GM18498 (cell line): ENCODE data around the gene PHLDB2.
A peak's percentile ranks its signal among the peaks of the same experiment; 100 is the strongest.

Experiments used
- ATAC-seq: cut with Tn5 transposase; IDR thresholded peaks from one replicate; pipeline ENCODE4 v1.9.1; 2021; ENCODE audit warnings: mild to moderate bottlenecking, moderate library complexity; ENCODE audit not compliant: unreplicated experiment

Gene PHLDB2

DNA sequence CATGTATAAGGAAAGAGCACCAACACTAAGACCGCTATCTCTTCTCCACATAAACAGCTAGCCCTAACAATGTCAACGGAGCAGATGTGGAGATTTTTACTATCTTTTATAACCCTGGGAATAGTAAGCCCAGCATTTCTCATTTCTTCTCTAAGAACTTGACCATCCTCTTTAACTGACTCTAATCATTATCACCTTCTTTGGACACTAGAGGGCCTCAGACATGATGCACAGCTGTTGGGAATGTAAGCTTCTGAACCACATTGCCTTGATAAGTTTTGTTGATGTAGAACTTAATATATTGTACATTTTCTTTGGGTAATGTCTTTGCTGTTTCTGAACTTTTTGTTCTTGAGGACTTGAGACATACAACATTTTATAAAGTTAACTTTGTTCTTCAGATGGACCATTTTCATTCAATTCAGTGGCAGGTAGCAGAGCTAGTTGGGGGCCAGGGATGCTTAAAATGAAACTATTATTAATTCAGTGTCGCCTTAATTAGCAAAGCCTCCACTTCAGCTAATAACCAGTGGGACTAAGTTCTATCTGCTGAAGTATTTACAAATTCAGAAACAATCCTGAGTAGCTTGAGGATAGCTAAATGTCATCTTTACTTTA lies 130.1 kb downstream of the PHLDB2 start:
- ATAC-seq = peak; percentile 95

DNA sequence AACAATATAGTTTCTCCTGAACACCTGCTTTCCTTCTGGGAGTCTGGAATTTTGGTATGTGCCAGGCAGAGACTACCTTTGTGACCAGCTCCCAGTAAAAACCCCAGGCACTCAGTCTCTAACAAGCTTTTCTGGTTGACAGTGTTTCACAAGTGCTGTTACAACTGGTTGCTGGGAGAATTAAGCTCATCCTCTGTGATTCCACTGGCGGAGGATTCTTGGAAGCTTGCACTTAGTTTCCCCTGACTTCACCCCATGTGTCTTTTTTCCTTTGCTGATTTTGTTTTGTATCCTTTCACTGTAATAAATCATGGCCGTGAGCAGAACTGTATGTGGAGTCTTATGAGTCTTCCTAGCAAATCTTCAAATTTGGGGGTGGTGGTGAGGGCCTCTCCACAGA lies 134.0 kb downstream of the PHLDB2 start:
- no peak for ATAC-seq

DNA sequence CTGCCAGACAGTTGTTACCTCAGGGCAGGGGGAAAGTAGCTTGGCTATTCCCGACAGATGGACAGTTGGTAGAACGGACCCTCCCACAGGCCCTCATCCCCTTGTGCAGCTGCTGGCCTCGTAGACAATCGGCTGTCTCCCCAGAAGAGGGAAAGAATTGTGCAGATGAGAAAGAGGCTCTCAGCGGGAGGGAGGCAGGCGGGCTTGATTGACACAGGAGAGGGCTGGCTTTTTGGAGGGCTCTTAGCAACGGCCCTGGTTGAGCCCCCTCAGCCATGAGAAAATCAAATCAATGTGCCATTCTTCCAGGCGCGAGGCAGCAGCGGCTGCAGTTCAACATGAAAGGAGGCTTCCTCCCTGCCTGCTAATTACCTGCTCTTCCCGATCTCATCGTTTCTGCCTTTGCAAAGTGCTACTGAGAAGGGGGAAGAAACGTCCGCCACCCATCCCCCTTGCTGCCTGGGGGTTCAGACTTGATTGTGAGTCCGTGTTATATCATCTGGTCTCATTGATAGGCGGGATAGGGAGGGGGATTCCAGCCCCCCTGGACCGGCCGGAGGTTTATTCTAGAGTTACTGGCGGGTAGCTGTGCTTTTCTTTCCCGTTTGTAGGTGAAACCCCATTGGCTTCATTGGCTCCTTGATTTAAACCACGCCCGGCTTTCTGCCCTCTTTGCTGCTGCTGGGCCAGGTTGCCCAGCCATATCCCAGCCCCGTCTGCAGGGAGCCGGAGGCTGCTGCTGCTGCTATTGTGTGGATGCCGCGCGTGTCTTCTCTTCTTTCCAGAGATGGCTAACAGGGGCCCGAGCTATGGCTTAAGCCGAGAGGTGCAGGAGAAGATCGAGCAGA lies 139.8 kb downstream of the PHLDB2 start, which contains the start of gene TAGLN3:
Gene TAGLN3, plus strand, starts transcription at position 287 of the 848 bp plus-strand sequence. Its CDS starts 501 bp downstream, at position 788.
- peak; percentile 51 for ATAC-seq

DNA sequence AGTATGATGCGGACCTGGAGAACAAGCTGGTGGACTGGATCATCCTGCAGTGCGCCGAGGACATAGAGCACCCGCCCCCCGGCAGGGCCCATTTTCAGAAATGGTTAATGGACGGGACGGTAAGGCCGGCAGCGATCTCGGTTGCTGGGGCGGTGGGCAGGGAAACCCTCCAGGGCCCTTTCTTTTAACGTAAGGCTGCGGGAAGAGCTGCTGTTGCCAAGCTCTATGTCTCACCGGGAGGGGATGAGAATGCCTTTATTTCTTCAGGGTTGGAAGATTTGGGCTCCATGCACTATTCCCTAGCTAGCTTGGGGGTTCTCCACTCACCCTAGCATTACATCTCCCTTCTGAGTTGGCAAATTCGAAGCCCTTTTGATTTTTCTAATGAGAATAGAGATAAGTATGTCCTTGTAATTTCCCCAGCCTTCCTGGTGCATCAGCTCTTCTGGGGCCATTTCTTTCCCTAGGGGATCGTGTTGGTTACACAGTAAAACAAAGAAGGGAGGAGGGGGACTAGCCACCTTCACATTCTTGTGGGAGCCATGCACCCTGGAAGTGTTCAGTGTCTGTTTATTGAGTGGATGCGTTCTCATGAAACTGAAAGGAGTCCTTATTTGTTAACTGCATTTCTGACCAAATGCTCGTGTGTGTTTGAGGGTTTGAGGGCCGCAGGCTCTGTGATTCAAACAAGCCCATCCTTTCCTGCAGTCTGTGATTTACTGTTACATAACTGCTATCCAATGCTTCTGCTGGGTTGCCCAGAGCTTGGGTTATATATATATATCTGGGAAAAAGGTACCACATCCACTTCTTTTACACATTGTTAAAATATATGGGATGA lies 140.6 kb downstream of the PHLDB2 start:
- no peak for ATAC-seq

- ATAC-seq = no peak
Measured at GRCh38 chr3:112000367-112000771, 141.3 kb downstream of the PHLDB2 start.

DNA sequence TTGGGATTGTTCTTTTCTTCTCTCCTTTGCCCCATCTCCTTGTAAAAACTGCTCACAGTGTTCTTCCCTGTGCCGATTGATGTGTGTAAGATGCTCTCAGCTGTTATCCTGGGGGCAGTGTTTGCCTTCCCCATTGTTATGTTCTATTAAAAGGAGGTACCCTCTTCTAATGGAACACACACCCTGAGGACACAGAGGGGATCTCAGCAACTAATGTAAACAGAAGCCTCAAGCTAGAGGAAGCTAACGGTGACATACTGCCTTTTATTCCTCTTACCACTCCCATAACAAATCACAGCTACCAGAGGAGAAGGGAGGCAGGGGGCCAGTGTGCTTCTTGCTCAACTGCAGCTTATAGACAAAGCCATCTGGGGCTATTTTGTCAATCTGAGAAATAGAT lies 141.9 kb downstream of the PHLDB2 start:
- no peak for ATAC-seq

GRCh38 chr3:112001526-112001925 lies 142.5 kb downstream of the PHLDB2 start:
- no peak for ATAC-seq

DNA sequence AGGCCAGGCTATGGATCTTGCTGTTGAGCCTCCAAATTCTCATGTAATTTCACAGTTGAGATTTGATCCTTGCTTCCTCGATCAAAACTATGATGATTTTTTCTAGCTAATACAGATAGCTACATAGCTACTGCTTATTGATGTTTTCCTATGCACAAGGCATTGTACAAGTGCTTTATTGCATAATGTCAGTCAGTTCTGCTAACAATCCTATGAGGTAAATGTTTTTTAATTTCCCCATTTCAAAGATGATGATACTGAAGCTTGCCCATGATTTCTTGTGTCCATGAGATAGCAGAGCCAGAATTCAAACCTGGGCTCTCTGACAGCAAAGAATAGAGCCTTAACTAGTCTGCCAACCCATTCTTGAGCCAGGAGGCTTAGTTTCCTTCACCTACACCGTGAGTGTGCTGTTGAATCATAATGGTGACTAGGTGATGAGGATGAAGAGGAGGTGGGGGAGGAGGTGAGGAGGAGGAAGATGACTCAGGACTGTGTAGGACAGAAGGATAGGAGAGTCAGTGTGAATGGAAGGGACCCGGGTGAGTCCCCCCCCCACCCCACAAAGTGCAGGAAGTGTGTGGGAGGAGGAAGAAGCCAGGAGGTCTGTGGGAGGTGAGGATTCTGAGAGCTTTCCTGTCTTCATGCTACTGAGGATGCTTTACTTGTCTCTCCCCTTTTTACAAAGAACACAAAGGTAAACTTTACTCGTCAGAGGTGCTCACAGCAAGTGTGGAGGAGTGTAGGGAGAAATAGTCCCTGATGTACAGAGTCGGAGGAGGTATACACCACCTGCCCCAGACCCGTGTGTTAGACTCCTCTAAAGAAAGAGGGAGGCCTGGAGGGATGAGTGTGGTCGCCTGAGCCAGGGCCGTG lies 143.3 kb downstream of the PHLDB2 start:
- no peak for ATAC-seq

- no peak for ATAC-seq
Measured at GRCh38 chr3:112003321-112004080, 144.4 kb downstream of the PHLDB2 start.

GRCh38 chr3:112004187-112004586 lies 145.1 kb downstream of the PHLDB2 start:
- ATAC-seq = no peak

GRCh38 chr3:112004669-112005068 lies 145.6 kb downstream of the PHLDB2 start:
- ATAC-seq = no peak

DNA sequence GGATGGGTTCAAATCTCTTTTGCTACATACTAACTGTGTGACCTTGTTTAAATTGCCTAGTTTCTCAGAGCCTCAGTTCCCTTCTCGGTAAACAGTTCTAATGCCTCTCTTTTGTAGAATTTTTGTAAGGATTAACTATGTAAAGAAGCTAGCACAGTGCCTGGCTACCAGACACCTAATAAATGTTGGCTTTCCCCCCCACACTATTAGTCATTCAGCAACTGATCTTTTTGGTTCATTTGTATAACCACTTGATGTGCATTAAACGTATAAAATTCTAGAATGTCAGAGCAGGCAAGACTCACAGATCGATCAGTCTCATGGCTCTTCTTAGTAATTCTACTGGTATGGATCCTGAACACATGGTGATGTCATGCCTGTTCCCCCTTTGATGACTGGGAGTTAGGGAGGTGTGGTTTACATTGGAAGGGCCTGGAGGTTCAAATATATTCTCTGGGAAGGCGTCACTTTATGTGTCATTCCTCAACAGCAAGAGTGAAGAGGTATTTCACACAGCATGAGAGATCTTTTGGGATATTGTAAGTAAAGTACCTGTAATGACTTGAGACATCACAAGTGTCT lies 146.1 kb downstream of the PHLDB2 start:
- no peak for ATAC-seq

- no peak for ATAC-seq
Measured at GRCh38 chr3:112007633-112008032, 148.6 kb downstream of the PHLDB2 start.

- no peak for ATAC-seq
Measured at GRCh38 chr3:112009670-112010069, 150.6 kb downstream of the PHLDB2 start.

DNA sequence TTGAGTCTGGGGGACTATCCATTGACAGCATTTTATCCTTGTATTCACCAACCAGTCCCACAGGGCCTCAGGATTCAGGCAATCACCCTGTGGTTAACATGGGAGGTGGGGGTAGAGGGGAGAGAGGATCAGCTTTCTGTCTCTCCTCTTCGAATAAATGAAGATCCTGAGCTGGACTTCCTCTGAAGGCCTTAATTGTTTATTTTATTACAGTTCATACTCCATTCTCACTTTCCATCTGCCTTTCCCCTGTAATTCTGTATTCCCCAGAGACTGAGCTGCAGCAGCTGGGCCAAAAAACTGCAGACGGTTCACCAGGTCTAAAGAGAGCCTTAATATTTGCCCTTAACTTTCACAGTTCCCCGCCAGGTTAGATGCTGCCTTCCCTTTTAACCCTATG lies 151.6 kb downstream of the PHLDB2 start:
- no peak for ATAC-seq

DNA sequence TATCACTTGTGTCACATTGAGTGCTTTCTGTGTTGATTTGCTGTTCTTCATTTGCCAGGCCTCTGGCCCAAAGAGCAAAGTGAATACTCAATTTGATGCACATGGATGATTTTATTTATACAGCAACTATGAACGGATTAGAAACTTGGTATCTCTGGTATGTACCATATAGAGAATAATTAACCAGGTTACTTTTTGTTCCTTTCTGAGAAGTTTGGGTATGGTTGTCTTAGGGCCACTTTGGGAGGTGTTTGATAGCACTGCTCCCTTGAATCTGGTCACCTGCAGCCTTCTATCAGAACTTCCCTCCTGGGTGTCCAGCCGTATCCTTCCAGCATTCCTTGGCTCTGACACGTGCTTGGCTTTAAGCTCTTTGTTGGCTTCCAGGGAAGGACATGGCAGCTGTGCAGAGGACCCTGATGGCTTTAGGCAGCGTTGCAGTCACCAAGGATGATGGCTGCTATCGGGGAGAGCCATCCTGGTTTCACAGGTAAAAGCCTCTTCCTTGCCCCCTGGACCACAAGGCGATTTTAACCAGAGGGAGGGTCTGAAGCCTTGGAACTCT lies 152.4 kb downstream of the PHLDB2 start:
- ATAC-seq = no peak

DNA sequence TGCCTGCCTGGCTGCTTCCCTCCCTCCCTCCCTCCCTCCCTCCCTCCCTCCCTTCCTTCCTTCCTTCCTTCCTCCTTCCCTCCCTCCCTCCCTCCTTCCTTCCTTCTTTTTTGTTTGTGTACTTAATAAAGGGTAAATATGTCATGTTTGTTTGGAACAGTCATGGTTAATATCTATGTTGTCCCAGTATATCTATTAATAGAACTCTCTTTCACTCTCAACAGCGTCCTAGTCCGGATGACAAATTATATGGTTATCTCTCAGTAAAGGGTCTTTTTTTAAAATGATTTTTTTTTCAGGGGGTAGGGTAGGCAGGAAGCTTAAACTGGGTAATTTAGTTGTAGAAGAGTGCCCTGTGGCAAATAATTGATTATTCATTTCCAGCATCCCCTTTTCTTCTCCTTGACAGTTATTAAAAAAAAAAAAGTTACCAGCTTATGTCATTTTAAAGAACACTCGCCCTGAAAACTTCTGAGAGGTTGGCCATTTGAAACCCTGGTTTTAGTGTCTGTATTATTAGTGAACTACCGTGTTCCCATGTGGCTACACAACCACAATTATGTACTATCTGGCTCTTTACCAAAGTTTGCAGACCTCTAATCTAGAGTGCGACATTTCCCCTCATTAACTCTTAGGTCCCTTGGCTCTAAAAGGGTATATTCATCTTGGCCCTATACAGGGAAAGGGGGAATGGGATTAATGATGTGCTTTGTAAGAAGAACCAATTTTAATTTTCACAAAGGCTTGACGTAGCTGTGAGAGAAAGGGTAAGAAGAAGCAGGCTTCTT lies 153.3 kb downstream of the PHLDB2 start:
- ATAC-seq = no peak

GRCh38 chr3:112013058-112013783 lies 154.2 kb downstream of the PHLDB2 start:
- ATAC-seq = peak; percentile 91
